Keratinocyte (primary cell): ENCODE measurements around the gene UQCC2.

ENCODE experiments used
- CTCF ChIP-seq, 3 experiments: IDR thresholded peaks in 1 of 3; conservative IDR thresholded peaks in 1 of 3; optimal IDR thresholded peaks in 1 of 3; 2 replicates in 2 of 3; 3 replicates in 1 of 3; pipeline versions ENCODE3 to v1.5.1; 2011; ENCODE audit warnings: low read length in 3 of 3, mild to moderate bottlenecking in 3 of 3, moderate library complexity in 2 of 3, control low read depth in 1 of 3, inconsistent platforms in 1 of 3; ENCODE audit not compliant: insufficient read depth in 2 of 3; ENCODE audit errors: extremely low read depth in 1 of 3
- EZH2 ChIP-seq: IDR thresholded peaks from one replicate; pipeline ENCODE4 v1.6.1; 2012; ENCODE audit warnings: inconsistent platforms, mild to moderate bottlenecking, low read length, moderate library complexity

- no peak for TF ChIP-seq EZH2
- no peak for TF ChIP-seq CTCF (optimal IDR thresholded peaks at IDR 0.05 in 1 of 3, IDR thresholded peaks at IDR 0.05 in 1 of 3, conservative IDR thresholded peaks at IDR 0.05 in 1 of 3; ENCODE audit: extremely low read depth in 1 of 3, insufficient read depth in 2 of 3, low read length in 3 of 3)
These were observed 26.7 kb upstream of the UQCC2 start for GRCh38 chr6:33738153-33738552.
